H1 (cell line): ENCODE data around the gene ZNF423. TPM values are rescaled to one million over a fixed set of nuclear protein-coding genes. Genes with fewer than 3 reads are reported as not detected.

Source experiments
- CTCF ChIA-PET: fragments of 300-600 bp; sonication (Branson Sonifier 250); formaldehyde crosslinking; loops from one replicate; lab custom pipeline; 2021; ENCODE audit not compliant: partially characterized antibody; lab: Charles Lee
- POLR2A ChIA-PET: fragments of 300-600 bp; sonication (Branson Sonifier 250); formaldehyde crosslinking; loops from one replicate; lab custom pipeline; 2021; ENCODE audit warnings: inconsistent platforms; ENCODE audit not compliant: partially characterized antibody; lab: Charles Lee
- DNase-seq, 2 experiments: peaks; one replicate each; pipeline versions ENCODE4 v3.0.0 to v3.0.0-alpha.2; 2010 to 2022; ENCODE audit warnings: low spot score in 2 of 2, low read depth in 1 of 2, mixed read lengths in 1 of 2
- FAIRE-seq: peaks from 2 replicates; lab custom pipeline; 2011; peaks lifted over from hg19 to GRCh38; lab: Jason Lieb, UNC
- H2AFZ ChIP-seq: 2 replicates; pipeline ENCODE4 v1.8.1; 2012; ENCODE audit warnings: low read length, inconsistent platforms
- H2AK5ac ChIP-seq: 2 replicates; pipeline ENCODE4 v1.6.1; 2013; ENCODE audit warnings: low read depth, low read length
- H2BK120ac ChIP-seq: replicated peaks from 2 replicates; pipeline ENCODE3; 2013; ENCODE audit warnings: low read depth, low read length, inconsistent platforms
- H2BK12ac ChIP-seq: 2 replicates; pipeline ENCODE4 v1.6.1; 2013; ENCODE audit warnings: low read depth, low read length
- H2BK15ac ChIP-seq: 2 replicates; pipeline ENCODE4 v1.6.1; 2013; ENCODE audit warnings: low read length
- H2BK20ac ChIP-seq: 2 replicates; pipeline ENCODE4 v1.6.1; 2013; ENCODE audit warnings: low read length
- H2BK5ac ChIP-seq: 2 replicates; pipeline ENCODE4 v1.6.1; 2013; ENCODE audit warnings: low read depth, low read length
- H3K14ac ChIP-seq: 2 replicates; pipeline ENCODE4 v1.6.1; 2013; ENCODE audit warnings: inconsistent platforms; ENCODE audit not compliant: insufficient read length
- H3K18ac ChIP-seq: 2 replicates; pipeline ENCODE4 v1.6.1; 2013; ENCODE audit warnings: low read length; ENCODE audit errors: extremely low read depth
- H3K23ac ChIP-seq: 2 replicates; pipeline ENCODE4 v1.6.1; 2013; ENCODE audit warnings: inconsistent platforms; ENCODE audit not compliant: insufficient read length
- H3K23me2 ChIP-seq: 2 replicates; pipeline ENCODE4 v1.6.1; 2013; ENCODE audit warnings: low read depth, low read length
- H3K27ac ChIP-seq: 2 replicates; pipeline ENCODE4 v1.6.1; 2011; ENCODE audit warnings: low read depth, low read length, inconsistent platforms
- H3K27me3 ChIP-seq, 4 experiments: replicated peaks in 1 of 4; 1 replicate in 1 of 4; 2 replicates in 3 of 4; pipeline versions ENCODE4 v1.6.1 to v1.8.1; 2011 to 2013; ENCODE audit warnings: low read length in 3 of 4, mild to moderate bottlenecking in 3 of 4, inconsistent platforms in 2 of 4, mixed read lengths in 2 of 4, moderate library complexity in 1 of 4; ENCODE audit not compliant: control insufficient read depth in 3 of 4, insufficient read depth in 3 of 4; ENCODE audit errors: extremely low read depth in 1 of 4
- H3K36me3 ChIP-seq, 4 experiments: 2 replicates each; pipeline versions ENCODE4 v1.6.1 to v1.8.1; 2011 to 2013; ENCODE audit warnings: mild to moderate bottlenecking in 4 of 4, low read length in 3 of 4, moderate library complexity in 2 of 4, control low read depth in 1 of 4, inconsistent platforms in 1 of 4; ENCODE audit not compliant: insufficient read depth in 4 of 4, control insufficient read depth in 2 of 4
- H3K4ac ChIP-seq: replicated peaks from 2 replicates; pipeline ENCODE3; 2013; ENCODE audit warnings: low read length, low read depth, mixed read lengths, inconsistent platforms; ENCODE audit not compliant: insufficient read length
- H3K4me1 ChIP-seq, 4 experiments: replicated peaks in 1 of 4; 1 replicate in 1 of 4; 2 replicates in 3 of 4; pipeline versions ENCODE4 v1.6.1 to v1.8.1; 2011 to 2013; ENCODE audit warnings: low read length in 3 of 4, inconsistent platforms in 2 of 4, mixed read lengths in 1 of 4; ENCODE audit not compliant: insufficient read depth in 4 of 4, control insufficient read depth in 3 of 4
- H3K4me2 ChIP-seq, 2 experiments: 2 replicates each; pipeline versions ENCODE4 v1.6.1 to v1.8.1; 2011 to 2013; ENCODE audit warnings: low read depth in 2 of 2, low read length in 2 of 2, control low read depth in 1 of 2, inconsistent platforms in 1 of 2, mild to moderate bottlenecking in 1 of 2; ENCODE audit not compliant: insufficient read depth in 1 of 2
- H3K4me3 ChIP-seq, 4 experiments: fragments of 200-600, 300-600 bp in 1 of 4; sonication (generic), shearing (Covaris generic), sonication (Bioruptor Twin) in 1 of 4; 2 replicates each; pipeline versions ENCODE4 v1.5.1 to v1.8.1; 2011 to 2016; ENCODE audit warnings: low read length in 4 of 4, low read depth in 3 of 4, control low read depth in 2 of 4, inconsistent platforms in 2 of 4, mild to moderate bottlenecking in 2 of 4, mixed read lengths in 1 of 4, moderate library complexity in 1 of 4; ENCODE audit not compliant: insufficient read depth in 2 of 4; ENCODE audit errors: extremely low read depth in 1 of 4
- H3K56ac ChIP-seq: replicated peaks from 2 replicates; pipeline ENCODE3; 2013; ENCODE audit warnings: low read depth, mild to moderate bottlenecking, mixed read lengths, low read length, inconsistent platforms; ENCODE audit not compliant: insufficient read length
- H3K79me1 ChIP-seq: 2 replicates; pipeline ENCODE4 v1.6.1; 2013; ENCODE audit warnings: low read depth, low read length, control low read depth
- H3K79me2 ChIP-seq, 2 experiments: 2 replicates each; pipeline versions ENCODE4 v1.6.1 to v1.8.1; 2012 to 2013; ENCODE audit warnings: low read length in 2 of 2, mild to moderate bottlenecking in 2 of 2, inconsistent platforms in 1 of 2; ENCODE audit not compliant: insufficient read depth in 2 of 2, control insufficient read depth in 1 of 2
- H3K9ac ChIP-seq, 4 experiments: replicated peaks in 1 of 4; 1 replicate in 1 of 4; 2 replicates in 3 of 4; pipeline versions ENCODE4 v1.6.1 to v1.8.1; 2011 to 2013; ENCODE audit warnings: low read depth in 3 of 4, low read length in 3 of 4, control low read depth in 2 of 4, mild to moderate bottlenecking in 2 of 4, moderate library complexity in 2 of 4, inconsistent platforms in 1 of 4; ENCODE audit errors: extremely low read depth in 1 of 4
- H3K9me3 ChIP-seq, 2 experiments: 2 replicates each; pipeline versions ENCODE4 v1.6.1 to v1.8.1; 2012 to 2013; ENCODE audit warnings: mild to moderate bottlenecking in 2 of 2, moderate library complexity in 2 of 2, control low read depth in 1 of 2, inconsistent platforms in 1 of 2, low read depth in 1 of 2, low read length in 1 of 2, mixed read lengths in 1 of 2; ENCODE audit not compliant: insufficient read depth in 2 of 2
- H4K20me1 ChIP-seq, 2 experiments: replicated peaks in 1 of 2; 2 replicates each; pipeline versions ENCODE3 to v1.8.1; 2011 to 2013; ENCODE audit warnings: inconsistent platforms in 2 of 2, low read length in 2 of 2, mild to moderate bottlenecking in 1 of 2; ENCODE audit not compliant: insufficient read depth in 2 of 2, control insufficient read depth in 1 of 2
- H4K5ac ChIP-seq: 2 replicates; pipeline ENCODE4 v1.6.1; 2013; ENCODE audit warnings: low read length, low read depth, mixed read lengths, inconsistent platforms; ENCODE audit not compliant: insufficient read length
- H4K8ac ChIP-seq: 2 replicates; pipeline ENCODE4 v1.8.0; 2013; ENCODE audit warnings: mild to moderate bottlenecking, moderate library complexity, low read length, inconsistent platforms; ENCODE audit not compliant: insufficient read depth; ENCODE audit errors: extremely low read depth
- H4K91ac ChIP-seq: replicated peaks from 2 replicates; pipeline ENCODE3; 2013; ENCODE audit warnings: low read length, mixed read lengths, inconsistent platforms; ENCODE audit not compliant: insufficient read length
- CEBPB ChIP-seq: IDR thresholded peaks from 2 replicates; pipeline ENCODE4 v1.6.1; 2012; ENCODE audit warnings: low read depth, low read length
- CHD1 ChIP-seq: IDR thresholded peaks from 2 replicates; pipeline ENCODE4 v1.6.1; 2012; ENCODE audit warnings: low read depth, low read length, improper control_type of control experiment
- SP2 ChIP-seq: IDR thresholded peaks from 2 replicates; pipeline ENCODE4 v1.6.1; 2012; ENCODE audit warnings: mild to moderate bottlenecking, low read length, inconsistent platforms
- TAF1 ChIP-seq: IDR thresholded peaks from 2 replicates; pipeline ENCODE4 v1.6.1; 2011; ENCODE audit warnings: mild to moderate bottlenecking, low read depth, low read length
- WGBS, 2 experiments: shearing (Covaris generic) in 1 of 2; methylation state at CpG; one replicate each; pipeline versions ENCODE4 v1.1.6 to v1.1.7; 2013 to 2015; ENCODE audit warnings: low lambda C conversion rate in 2 of 2, mixed read lengths in 2 of 2, inconsistent platforms in 1 of 2, low coverage in 1 of 2, missing lambda C conversion rate in 1 of 2; ENCODE audit not compliant: insufficient replicate concordance in 2 of 2, insufficient coverage in 1 of 2, insufficient read length in 1 of 2; ENCODE audit errors: extremely low coverage in 1 of 2, missing lambda C conversion rate in 1 of 2; 5-methylcytosine and 5-hydroxymethylcytosine counted together
- polyA plus RNA-seq, 7 experiments: library from polyadenylated mRNA; depleted of rRNA in 3 of 7; stranded (reverse) in 5 of 7; unstranded in 2 of 7; fragments of >200 nt in 5 of 7; fragments of 200-250 nt in 2 of 7; gene quantifications; 1 replicate in 5 of 7; 2 replicates in 1 of 7; 4 replicates in 1 of 7; pipeline versions ENCODE4 v1.2.1 to v1.2.3, GENCODE V29; 2011 to 2013; ENCODE audit warnings: missing spikeins in 2 of 7, mixed read lengths in 2 of 7
- total RNA-seq: library from RNA; stranded (reverse); fragmentation: NEBNext Ultra II Directional; extraction: Animal tissue kit (Norgen Biotek cat#: 25700); gene quantifications from 2 replicates; pipeline ENCODE4 v1.2.1, GENCODE V29; 2021

The ZNF423 gene
- total and polyA plus RNA-seq, 2 of the 8 experiments (the other 6 are each of a cell fraction or from before 2014, with no cell fraction given): 38.2 to 52.3 TPM

DNA sequence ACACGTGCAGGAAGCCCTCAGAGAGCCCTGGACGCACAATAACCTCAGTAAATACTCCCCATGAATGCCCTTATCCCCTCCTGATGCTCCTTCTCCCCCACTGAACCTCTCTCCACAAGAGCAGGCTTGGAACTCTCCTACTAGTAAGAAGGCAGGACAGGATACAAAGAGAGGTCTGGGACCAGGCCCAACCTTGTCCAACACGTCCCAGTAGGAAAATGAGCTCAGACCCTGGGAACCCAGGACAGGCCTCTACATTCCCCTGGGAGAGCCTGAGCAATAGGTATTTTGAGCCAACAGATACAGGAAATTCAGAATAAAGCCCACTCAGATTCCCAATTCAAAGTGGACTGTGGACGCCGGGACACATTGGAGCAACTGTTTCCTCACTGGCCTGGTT lies 19.2 kb downstream of the ZNF423 start:
- CTCF ChIA-PET: interaction anchor here (0.7 to 3.1 kb wide), 5 partner anchors 9 to 132 kb away, joined by 3 to 11 read pairs (median 4); no protein-coding TSS in a partner anchor
- H3K27me3 ChIP-seq: no peaks in the 10 kb centered on the region
- peaks cover 6% of the 10 kb centered on the region for H3K23me2 ChIP-seq
- H2BK15ac ChIP-seq: peak overlapping the region; percentile 97; the same call in 1 of the 2 replicates
- H3K9me3 ChIP-seq: no peaks in the 10 kb centered on the region
- no peak overlapping the region for H3K27ac ChIP-seq
- no peak overlapping the region for H3K4me3 ChIP-seq
- peak overlapping the region; percentile 87; the same call in 1 of the 2 replicates for H2BK5ac ChIP-seq
- peaks cover 10 to 77% (median 61%) of the 10 kb centered on the region in 4 experiments for H3K4me1 ChIP-seq
- H3K14ac ChIP-seq: no peak overlapping the region
- H4K5ac ChIP-seq: no peak overlapping the region
- no peak overlapping the region for H2BK120ac ChIP-seq
- peaks cover 39% of the 10 kb centered on the region for H3K79me1 ChIP-seq
- H4K8ac ChIP-seq: no peak overlapping the region; the same call in 1 of the 2 replicates
- no peak overlapping the region for H2BK20ac ChIP-seq
- DNase-seq (no peak), FAIRE-seq (no peak)
- H2AK5ac ChIP-seq: peak overlapping the region; percentile 90; the same call in 1 of the 2 replicates
- peak overlapping the region in 1 of 2 experiments; percentile 37; a peak in 1 of 4 replicates for H3K4me2 ChIP-seq
- no peak overlapping the region for H3K56ac ChIP-seq
- no peak overlapping the region for H3K4ac ChIP-seq
- peak overlapping the region; percentile 98; the same call in 1 of the 2 replicates for H2BK12ac ChIP-seq
- H3K79me2 ChIP-seq: peaks cover 3 to 93% of the 10 kb centered on the region in 2 experiments; a peak in 3 of 4 replicates
- no peak overlapping the region; a peak in 1 of 7 replicates for H3K9ac ChIP-seq
- no peak overlapping the region for H4K91ac ChIP-seq
- no peaks in the 10 kb centered on the region for H3K36me3 ChIP-seq
- no peak overlapping the region for H2AFZ ChIP-seq
- peak overlapping the region; percentile 68; the same call in 1 of the 2 replicates for H3K18ac ChIP-seq
- H4K20me1 ChIP-seq: peaks cover 21 to 23% of the 10 kb centered on the region in 2 experiments
- POLR2A ChIA-PET: interaction anchor here (2.8 to 3.6 kb wide), 3 partner anchors 9 to 21 kb away, joined by 9 read pairs; no protein-coding TSS in a partner anchor
- 91% methylated on average over 5 of the region's 5 CpGs; no CpG with 5 or more reads in 1 of the 2 experiments for WGBS, 2 experiments
- no peak overlapping the region for H3K23ac ChIP-seq
- TF ChIP-seq CHD1 (no peak), TAF1 (no peak), SP2 (no peak), CEBPB (no peak)
